H9 (cell line): ENCODE results near the gene GSTK1. TPM values are rescaled to one million over a fixed set of nuclear protein-coding genes. Genes with fewer than 3 reads are reported as not detected.

Source experiments
- DNase-seq: peaks from one replicate; pipeline ENCODE4 v3.0.0-alpha.2; 2017
- H2AFZ ChIP-seq: one replicate; pipeline ENCODE4 v1.6.1; 2013; ENCODE audit warnings: mild to moderate bottlenecking, low read length, control low read depth, moderate library complexity
- H2AK5ac ChIP-seq: 2 replicates; pipeline ENCODE4 v1.6.1; 2013; ENCODE audit warnings: low read length, control low read depth, mixed read lengths; ENCODE audit not compliant: insufficient read length
- H2BK120ac ChIP-seq: one replicate; pipeline ENCODE4 v1.6.1; 2013; ENCODE audit warnings: low read depth, mild to moderate bottlenecking, low read length, control low read depth, inconsistent platforms; ENCODE audit not compliant: poor library complexity, severe bottlenecking
- H2BK12ac ChIP-seq: 2 replicates; pipeline ENCODE4 v1.6.1; 2013; ENCODE audit warnings: low read length, control low read depth, mixed read lengths, low read depth; ENCODE audit not compliant: insufficient read length
- H2BK15ac ChIP-seq: 2 replicates; pipeline ENCODE4 v1.6.1; 2013; ENCODE audit warnings: low read depth, low read length, control low read depth
- H2BK20ac ChIP-seq: one replicate; pipeline ENCODE4 v1.6.1; 2013; ENCODE audit warnings: low read depth, mild to moderate bottlenecking, low read length, control low read depth, inconsistent platforms; ENCODE audit not compliant: poor library complexity, severe bottlenecking
- H2BK5ac ChIP-seq: 2 replicates; pipeline ENCODE4 v1.6.1; 2013; ENCODE audit warnings: low read length, control low read depth, mixed read lengths; ENCODE audit not compliant: insufficient read length
- H3K14ac ChIP-seq: 2 replicates; pipeline ENCODE4 v1.6.1; 2013; ENCODE audit warnings: low read length, control low read depth; ENCODE audit not compliant: insufficient read depth
- H3K18ac ChIP-seq: 2 replicates; pipeline ENCODE4 v1.6.1; 2013; ENCODE audit warnings: low read depth, mild to moderate bottlenecking, mixed read lengths, low read length, control low read depth; ENCODE audit not compliant: insufficient read length
- H3K23ac ChIP-seq: 2 replicates; pipeline ENCODE4 v1.6.1; 2013; ENCODE audit warnings: low read length, control low read depth, mixed read lengths, low read depth; ENCODE audit not compliant: insufficient read length
- H3K23me2 ChIP-seq: 2 replicates; pipeline ENCODE4 v1.6.1; 2013; ENCODE audit warnings: low read depth, mild to moderate bottlenecking, mixed read lengths, low read length, control low read depth; ENCODE audit not compliant: insufficient read length, poor library complexity, severe bottlenecking
- H3K27ac ChIP-seq: 2 replicates; pipeline ENCODE4 v1.5.1; 2013; ENCODE audit warnings: low read length, control low read depth, mixed read lengths, low read depth; ENCODE audit not compliant: insufficient read length
- H3K27me3 ChIP-seq: 2 replicates; pipeline ENCODE4 v1.6.1; 2013; ENCODE audit warnings: low read length, control low read depth, inconsistent platforms; ENCODE audit not compliant: insufficient read depth
- H3K4ac ChIP-seq: 2 replicates; pipeline ENCODE4 v1.6.1; 2013; ENCODE audit warnings: low read depth, mild to moderate bottlenecking, control low read depth, inconsistent platforms, low read length, moderate library complexity
- H3K4me1 ChIP-seq: 2 replicates; pipeline ENCODE4 v1.6.1; 2013; ENCODE audit warnings: low read length, control low read depth, inconsistent platforms; ENCODE audit not compliant: insufficient read depth
- H3K4me2 ChIP-seq: 2 replicates; pipeline ENCODE4 v1.6.1; 2013; ENCODE audit warnings: low read length, control low read depth, mixed read lengths; ENCODE audit not compliant: insufficient read length, insufficient read depth
- H3K56ac ChIP-seq: 2 replicates; pipeline ENCODE4 v1.6.1; 2013; ENCODE audit warnings: low read depth, mild to moderate bottlenecking, mixed read lengths, low read length, control low read depth; ENCODE audit not compliant: insufficient read length
- H3K79me1 ChIP-seq: 2 replicates; pipeline ENCODE4 v1.6.1; 2013; ENCODE audit warnings: low read depth, mild to moderate bottlenecking, moderate library complexity, low read length, control low read depth, inconsistent platforms; ENCODE audit not compliant: insufficient read depth, poor library complexity, severe bottlenecking
- H3K79me2 ChIP-seq: 2 replicates; pipeline ENCODE4 v1.6.1; 2013; ENCODE audit warnings: low read length, control low read depth, inconsistent platforms; ENCODE audit not compliant: insufficient read depth
- H3K9ac ChIP-seq: 2 replicates; pipeline ENCODE4 v1.6.1; 2013; ENCODE audit warnings: low read length, control low read depth, mixed read lengths; ENCODE audit not compliant: insufficient read length; ENCODE audit errors: extremely low read depth
- H3K9me3 ChIP-seq: one replicate; pipeline ENCODE4 v1.6.1; 2013; ENCODE audit warnings: low read depth, low read length, inconsistent platforms; ENCODE audit not compliant: control insufficient read depth
- H3T11ph ChIP-seq: one replicate; pipeline ENCODE4 v1.6.1; 2013; ENCODE audit warnings: mild to moderate bottlenecking, low read length, control low read depth, inconsistent platforms
- H4K20me1 ChIP-seq: one replicate; pipeline ENCODE4 v1.6.1; 2013; ENCODE audit not compliant: control insufficient read depth, insufficient read length, insufficient read depth
- H4K5ac ChIP-seq: 2 replicates; pipeline ENCODE4 v1.6.1; 2013; ENCODE audit warnings: low read depth, mild to moderate bottlenecking, mixed read lengths, low read length, control low read depth; ENCODE audit not compliant: insufficient read length
- H4K8ac ChIP-seq: replicated peaks from 2 replicates; pipeline ENCODE4 v1.6.1; 2013; ENCODE audit warnings: low read length, control low read depth, mixed read lengths, low read depth; ENCODE audit not compliant: insufficient read length
- H4K91ac ChIP-seq: 2 replicates; pipeline ENCODE4 v1.6.1; 2013; ENCODE audit warnings: low read depth, mild to moderate bottlenecking, moderate library complexity, mixed read lengths, low read length, control low read depth; ENCODE audit not compliant: insufficient read length
- H3K27ac Mint-ChIP-seq, 3 experiments: 2 replicates in 2 of 3; 3 replicates in 1 of 3; pipeline ENCODE4 v1.8.0; 2020 to 2021; ENCODE audit warnings: mixed read lengths in 3 of 3, mild to moderate bottlenecking in 1 of 3, moderate library complexity in 1 of 3
- H3K27me3 Mint-ChIP-seq: 2 replicates; pipeline ENCODE4 v1.8.0; 2021; ENCODE audit warnings: low read depth, mild to moderate bottlenecking, moderate library complexity, mixed read lengths
- H3K36me3 Mint-ChIP-seq, 3 experiments: 2 replicates in 2 of 3; 3 replicates in 1 of 3; pipeline ENCODE4 v1.8.0; 2020 to 2021; ENCODE audit warnings: low read depth in 3 of 3, mixed read lengths in 3 of 3; ENCODE audit not compliant: insufficient read depth in 1 of 3
- H3K4me1 Mint-ChIP-seq, 2 experiments: 2 replicates each; pipeline ENCODE4 v1.8.0; 2020; ENCODE audit warnings: mixed read lengths in 2 of 2
- H3K4me3 Mint-ChIP-seq, 2 experiments: 2 replicates in 1 of 2; 3 replicates in 1 of 2; pipeline ENCODE4 v1.8.0; 2020 to 2021; ENCODE audit warnings: mild to moderate bottlenecking in 2 of 2, mixed read lengths in 2 of 2, moderate library complexity in 1 of 2
- H3K9me3 Mint-ChIP-seq, 2 experiments: 2 replicates in 1 of 2; 3 replicates in 1 of 2; pipeline ENCODE4 v1.8.0; 2020; ENCODE audit warnings: mild to moderate bottlenecking in 2 of 2, mixed read lengths in 2 of 2, moderate library complexity in 1 of 2
- CTCF ChIP-seq: fragments of 200-600 bp; sonication (generic); conservative IDR thresholded peaks from 3 replicates; pipeline ENCODE4 v1.8.0; 2021; ENCODE audit warnings: antibody characterized with exemption, mild to moderate bottlenecking
- WGBS: extraction: QIAGEN DNeasy Blood & Tissue Kit; methylation state at CpG from one replicate; pipeline ENCODE4 v1.1.7; 2013; ENCODE audit warnings: missing lambda C conversion rate, low lambda C conversion rate, mixed read lengths; ENCODE audit not compliant: insufficient read length; ENCODE audit errors: extremely low coverage; 5-methylcytosine and 5-hydroxymethylcytosine counted together
- total RNA-seq: library from RNA; stranded (reverse); gene quantifications from 2 replicates; pipeline ENCODE4 v1.2.1, GENCODE V29; 2021

GSTK1 gene
- total RNA-seq, 1 experiment from 2014 or later = 36.1 TPM

GRCh38 chr7:143240291-143241168, 22.7 kb upstream of the GSTK1 start:
- Histone ChIP-seq H3K9me3 (no peaks in the 10 kb centered on the region), H3K4me2 (no peak overlapping the region)
- DNase-seq = peak; percentile 64

More at GRCh38 chr7:143240291-143241168, 22.7 kb upstream of the GSTK1 start:
- no peak overlapping the region for H3K18ac ChIP-seq
- no peak overlapping the region for H2BK20ac ChIP-seq
- no peak overlapping the region for H2BK12ac ChIP-seq
- no peaks in the 10 kb centered on the region for H3K27me3 ChIP-seq
- H4K5ac ChIP-seq = no peak overlapping the region
- peaks cover 15 to 17% of the 10 kb centered on the region in 2 experiments for H3K9me3 Mint-ChIP-seq
- H2AFZ ChIP-seq = peak overlapping the region; percentile 77
- H3K4me1 ChIP-seq = no peaks in the 10 kb centered on the region
- H3K23me2 ChIP-seq = no peaks in the 10 kb centered on the region
- H2BK5ac ChIP-seq = no peak overlapping the region
- H3K14ac ChIP-seq = no peak overlapping the region
- H3K9ac ChIP-seq = no peak overlapping the region
- peaks cover 3 to 7% of the 10 kb centered on the region in 2 experiments; a peak in 3 of 4 replicates for H3K4me1 Mint-ChIP-seq
- no peak overlapping the region for H2BK120ac ChIP-seq
- H3K23ac ChIP-seq = no peak overlapping the region
- peak; percentile 95 for TF ChIP-seq CTCF
- no peak overlapping the region for H3K27ac Mint-ChIP-seq
- no peak overlapping the region for H4K8ac ChIP-seq
- no peak overlapping the region for H3K4ac ChIP-seq
- no peak overlapping the region for H3K56ac ChIP-seq
- no peaks in the 10 kb centered on the region for H3K79me1 ChIP-seq
- H2AK5ac ChIP-seq = no peak overlapping the region
- no peak overlapping the region for H3K27ac ChIP-seq
- H2BK15ac ChIP-seq = no peak overlapping the region
- peaks cover 11% of the 10 kb centered on the region for H3K27me3 Mint-ChIP-seq
- no peak overlapping the region for H3T11ph ChIP-seq
- H4K20me1 ChIP-seq = no peaks in the 10 kb centered on the region
- H3K36me3 Mint-ChIP-seq = peaks cover 0 to 7% (median 0%) of the 10 kb centered on the region in 3 experiments; a peak in 4 of 7 replicates
- H3K4me3 Mint-ChIP-seq = no peak overlapping the region
- H4K91ac ChIP-seq = no peak overlapping the region
- no peaks in the 10 kb centered on the region for H3K79me2 ChIP-seq
- no CpG with 5 or more reads among the region's 9 CpGs for WGBS
